Spleen (tissue), 7 donors: ENCODE data around the gene FAM171A1.

Source experiments
- CTCF ChIP-seq, 11 experiments: fragments of 200-600 bp in 7 of 11; fragments of 450-650 bp in 4 of 11; sonication (generic) in 4 of 11; IDR thresholded peaks in 8 of 11; conservative IDR thresholded peaks in 3 of 11; 1 replicate in 7 of 11; 2 replicates in 4 of 11; pipeline versions ENCODE4 v1.4.0 to v1.8.0; 2016 to 2021; ENCODE audit warnings: antibody characterized with exemption in 11 of 11, inconsistent platforms in 4 of 11, mild to moderate bottlenecking in 1 of 11
- POLR2A ChIP-seq, 3 donors: fragments of 450-650 bp; IDR thresholded peaks; one replicate each; pipeline ENCODE4 v1.5.1; 2017; ENCODE audit warnings: antibody characterized with exemption in 3 of 3, mild to moderate bottlenecking in 1 of 3
- donor health status: DM: no; HTN: no; CAD: no; lungs with moderate emphysema.
- donor health status: DM: no; HTN: no; CAD: no.
- donor health status: DM: no; HTN: no; CAD: no.

GRCh38 chr10:15374156-15374555, 3.1 kb upstream of the FAM171A1 start:
- TF ChIP-seq POLR2A (IDR thresholded peaks at IDR 0.05) (no peak), CTCF (IDR thresholded peaks at IDR 0.05 in 8 of 11, conservative IDR thresholded peaks at IDR 0.05 in 3 of 11) (no peak)
